Measurements from ENCODE around the gene IL25.

Gene IL25

DNA sequence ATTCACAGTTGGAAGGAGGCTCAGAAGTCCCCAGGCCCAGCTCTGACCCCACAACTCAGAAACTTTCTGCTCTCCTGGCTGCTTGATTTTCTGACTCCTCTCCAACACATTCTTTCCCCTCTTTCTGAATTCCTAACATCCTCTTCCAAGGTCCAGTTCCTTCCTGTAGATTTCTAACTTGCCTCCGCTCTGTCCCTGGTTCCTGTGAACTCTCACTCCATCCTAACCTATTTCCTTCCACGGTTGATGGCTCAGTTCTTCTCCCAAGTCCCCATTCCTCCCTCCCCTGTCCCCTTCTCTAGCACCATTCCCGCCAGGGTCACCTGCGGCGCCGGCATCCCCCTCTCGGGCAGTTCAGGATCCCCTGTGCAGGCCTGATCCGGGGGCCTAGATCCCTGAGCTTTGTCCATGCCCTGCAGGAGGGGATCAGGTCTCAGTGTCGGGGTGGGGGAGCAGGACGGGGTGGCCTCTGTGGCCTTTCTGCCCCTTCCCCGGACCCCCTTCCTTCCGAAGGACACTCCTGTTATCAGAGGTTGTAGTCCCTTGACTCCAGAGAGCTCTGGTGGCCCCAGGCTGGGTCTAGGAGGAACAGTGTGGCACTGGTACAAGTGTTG lies 13.9 kb upstream of the IL25 start:
- no peak overlapping the region for H3K4me3 ChIP-seq (ENCODE audit: low read depth, low read length)
- no peak for DNase-seq (ENCODE audit: low read depth, low spot score)
- in situ Hi-C loops (cut with HindIII; ENCODE audit: low sequenced_read_pairs), result no loop called here
- TF ChIP-seq, protein P1, sequence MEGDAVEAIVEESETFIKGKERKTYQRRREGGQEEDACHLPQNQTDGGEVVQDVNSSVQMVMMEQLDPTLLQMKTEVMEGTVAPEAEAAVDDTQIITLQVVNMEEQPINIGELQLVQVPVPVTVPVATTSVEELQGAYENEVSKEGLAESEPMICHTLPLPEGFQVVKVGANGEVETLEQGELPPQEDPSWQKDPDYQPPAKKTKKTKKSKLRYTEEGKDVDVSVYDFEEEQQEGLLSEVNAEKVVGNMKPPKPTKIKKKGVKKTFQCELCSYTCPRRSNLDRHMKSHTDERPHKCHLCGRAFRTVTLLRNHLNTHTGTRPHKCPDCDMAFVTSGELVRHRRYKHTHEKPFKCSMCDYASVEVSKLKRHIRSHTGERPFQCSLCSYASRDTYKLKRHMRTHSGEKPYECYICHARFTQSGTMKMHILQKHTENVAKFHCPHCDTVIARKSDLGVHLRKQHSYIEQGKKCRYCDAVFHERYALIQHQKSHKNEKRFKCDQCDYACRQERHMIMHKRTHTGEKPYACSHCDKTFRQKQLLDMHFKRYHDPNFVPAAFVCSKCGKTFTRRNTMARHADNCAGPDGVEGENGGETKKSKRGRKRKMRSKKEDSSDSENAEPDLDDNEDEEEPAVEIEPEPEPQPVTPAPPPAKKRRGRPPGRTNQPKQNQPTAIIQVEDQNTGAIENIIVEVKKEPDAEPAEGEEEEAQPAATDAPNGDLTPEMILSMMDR (IDR thresholded peaks at IDR 0.05; ENCODE audit: low read depth, low read length), result no peak

DNA sequence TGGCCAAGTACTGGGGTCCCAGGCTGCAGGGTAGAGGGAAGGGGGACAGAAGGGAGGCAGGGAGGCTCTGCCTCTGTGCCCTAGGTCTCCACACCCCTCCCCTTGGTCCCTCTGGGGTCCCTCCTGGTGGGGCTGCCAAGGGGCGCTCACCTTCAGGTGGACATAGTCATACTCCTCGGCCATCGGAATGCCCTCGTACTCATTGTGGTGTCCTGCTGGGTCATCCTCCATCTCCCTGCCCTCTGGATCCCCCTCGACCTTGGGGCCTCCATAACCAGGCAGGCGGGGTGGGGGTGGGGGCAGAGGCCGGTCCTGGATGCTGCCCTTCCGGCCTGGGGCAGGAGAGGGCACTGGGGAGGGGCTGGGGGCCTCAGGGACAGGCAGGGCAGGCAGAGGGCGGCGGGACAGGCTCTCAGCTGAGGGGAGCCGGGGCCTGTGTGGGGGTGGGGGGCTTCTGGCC lies 13.4 kb upstream of the IL25 start:
- DNase-seq (ENCODE audit: low read depth, low spot score), result no peak
- H3K4me3 ChIP-seq (ENCODE audit: low read depth, low read length), result no peak overlapping the region
- in situ Hi-C loops (cut with HindIII; ENCODE audit: low sequenced_read_pairs), result no loop called here
- TF ChIP-seq, protein P1 (IDR thresholded peaks at IDR 0.05; ENCODE audit: low read depth, low read length), result no peak

DNA sequence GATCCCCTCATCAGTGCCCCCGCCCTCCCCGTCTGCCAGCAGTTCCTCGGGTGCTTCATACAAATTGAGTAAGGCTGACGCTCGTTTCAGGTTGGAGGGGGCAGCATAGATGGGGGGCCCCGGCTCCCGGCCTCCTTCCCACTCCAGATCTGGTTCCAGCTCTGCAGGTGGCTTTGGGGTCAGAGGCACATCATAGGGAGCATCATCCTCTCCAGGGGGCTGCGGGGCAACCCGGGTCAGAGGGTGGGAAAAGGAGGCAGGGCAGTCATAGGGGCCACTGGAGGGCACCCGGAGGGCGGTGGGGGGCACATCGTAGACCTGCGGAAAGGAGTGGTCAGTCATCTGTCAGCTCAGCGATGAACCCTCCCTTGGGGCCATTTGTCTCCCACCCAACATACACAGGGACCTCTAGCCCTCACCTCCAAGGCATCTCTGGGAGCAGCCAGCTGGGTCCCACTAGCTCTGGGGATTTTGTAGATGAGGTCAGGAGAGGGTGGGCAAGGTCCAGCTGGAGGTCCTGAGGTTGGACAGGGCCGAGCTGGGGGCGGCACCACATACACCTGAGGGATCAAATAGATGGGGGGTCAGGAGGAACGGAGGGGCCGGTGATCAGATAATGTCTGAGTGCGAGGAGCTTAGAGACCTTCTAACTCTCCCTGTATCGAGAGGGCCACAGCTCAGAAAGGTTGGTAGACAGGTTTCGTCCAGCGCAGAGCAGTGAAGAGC lies 12.7 kb upstream of the IL25 start:
- no peak for DNase-seq (ENCODE audit: low read depth, low spot score)
- no peak overlapping the region for H3K4me3 ChIP-seq (ENCODE audit: low read depth, low read length)
- in situ Hi-C loops (cut with HindIII; ENCODE audit: low sequenced_read_pairs), result no loop called here
- TF ChIP-seq, protein P1 (IDR thresholded peaks at IDR 0.05; ENCODE audit: low read depth, low read length), result no peak

DNA sequence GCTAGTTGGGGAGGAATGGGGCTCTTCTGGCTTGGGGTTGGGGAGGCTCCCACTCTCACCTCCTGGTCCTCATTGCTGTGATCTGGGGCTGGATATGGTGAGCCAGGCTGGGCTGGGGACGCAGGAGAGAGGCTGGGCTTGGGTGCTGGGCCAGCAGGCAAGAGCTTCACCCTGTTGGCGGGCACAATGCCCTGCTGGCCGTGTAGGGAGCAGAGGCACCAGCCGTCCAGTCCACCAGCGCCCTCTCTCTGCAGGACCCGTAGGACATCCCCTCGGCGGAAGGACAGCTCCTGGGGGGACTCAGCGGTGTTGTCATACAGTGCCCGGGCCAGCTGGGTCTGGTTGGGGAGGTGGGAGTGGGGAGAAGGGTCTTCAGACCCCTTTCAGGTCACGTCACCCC lies 12.1 kb upstream of the IL25 start:
- H3K4me3 ChIP-seq (ENCODE audit: low read depth, low read length), result no peak overlapping the region
- in situ Hi-C loops (cut with HindIII; ENCODE audit: low sequenced_read_pairs), result no loop called here
- TF ChIP-seq, protein P1 (IDR thresholded peaks at IDR 0.05; ENCODE audit: low read depth, low read length), result peak; percentile 24
- no peak for DNase-seq (ENCODE audit: low read depth, low spot score)

DNA sequence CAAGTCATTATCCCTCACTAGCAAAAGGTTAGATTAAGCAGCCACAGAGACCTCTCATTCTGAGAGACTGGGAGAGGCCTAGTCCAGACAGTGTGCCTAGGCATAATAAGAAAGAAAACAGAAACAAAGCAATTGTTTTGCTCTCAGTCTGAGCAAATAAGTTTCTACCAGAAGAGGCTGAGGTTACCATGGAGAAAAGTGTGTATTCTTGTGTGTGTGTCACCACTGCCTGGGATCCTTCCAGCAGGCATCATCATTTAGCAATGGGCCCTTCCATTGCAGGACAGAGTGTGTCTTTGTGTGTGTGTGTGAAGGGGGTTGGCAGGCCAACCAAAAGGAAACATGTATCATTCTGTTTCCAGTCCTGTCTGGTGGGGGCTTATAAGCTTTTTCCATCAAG lies 11.3 kb upstream of the IL25 start:
- DNase-seq (ENCODE audit: low read depth, low spot score), result peak; percentile 54
- TF ChIP-seq, protein P1 (IDR thresholded peaks at IDR 0.05; ENCODE audit: low read depth, low read length), result no peak
- no peak overlapping the region for H3K4me3 ChIP-seq (ENCODE audit: low read depth, low read length)
- in situ Hi-C loops (cut with HindIII; ENCODE audit: low sequenced_read_pairs), result no loop called here

DNA sequence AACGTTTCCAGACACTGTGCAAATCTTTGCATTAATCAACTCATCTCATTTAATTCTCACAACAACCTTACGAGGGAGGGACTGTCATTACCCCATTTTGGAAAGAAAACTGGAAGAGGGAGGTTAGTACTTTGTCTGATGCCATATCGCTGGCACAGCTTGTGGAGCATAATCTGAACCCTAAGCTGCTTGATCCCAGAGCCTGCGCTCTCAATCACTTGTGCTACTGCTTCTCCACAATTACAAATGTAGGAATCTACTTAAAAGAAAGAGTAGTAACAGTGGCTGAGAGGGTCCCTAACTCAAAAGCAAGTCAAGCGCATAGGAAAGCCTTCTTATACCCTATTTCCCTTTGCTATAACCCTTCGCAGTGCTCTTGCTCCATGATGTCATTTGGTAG lies 10.8 kb upstream of the IL25 start:
- H3K4me3 ChIP-seq (ENCODE audit: low read depth, low read length), result no peak overlapping the region
- in situ Hi-C loops (cut with HindIII; ENCODE audit: low sequenced_read_pairs), result no loop called here
- TF ChIP-seq, protein P1 (IDR thresholded peaks at IDR 0.05; ENCODE audit: low read depth, low read length), result no peak
- DNase-seq (ENCODE audit: low read depth, low spot score), result no peak

Measured in astrocyte of the spinal cord (primary cell).